C4-2B (cell line): ENCODE measurements around the gene CLSTN2.

Experiments used
- H3K27ac ChIP-seq: fragments of 450-650 bp; 2 replicates; pipeline ENCODE4 v1.5.1; 2017
- ZFX ChIP-seq: fragments of 450-650 bp; IDR thresholded peaks from 2 replicates; pipeline ENCODE4 v1.6.1; 2017
- TF ChIP-seq, protein P1 (sequence below): fragments of 450-650 bp; conservative IDR thresholded peaks from 2 replicates; pipeline ENCODE4 v1.5.1; 2017; ENCODE audit warnings: mild to moderate bottlenecking

CLSTN2 gene

DNA sequence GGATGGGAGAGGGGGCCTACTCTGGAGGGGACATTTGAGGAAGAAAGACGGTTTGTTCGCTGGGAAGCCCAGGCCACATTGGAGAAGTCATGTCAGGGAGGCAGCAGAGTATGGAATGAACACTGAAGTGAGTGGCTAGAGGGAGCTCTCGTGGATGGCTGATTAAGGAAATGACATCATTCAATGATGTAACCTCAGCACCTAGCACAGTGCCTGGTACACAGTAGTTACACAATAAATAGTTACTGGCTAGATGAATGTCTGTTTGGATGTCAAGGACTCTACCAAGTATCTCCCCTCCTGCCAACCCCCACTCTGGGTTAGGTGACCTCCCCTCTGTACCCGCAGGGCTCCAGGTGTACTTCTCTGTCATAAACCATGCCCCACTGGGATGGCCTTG, 121.1 kb downstream of the CLSTN2 start:
- TF ChIP-seq, protein P1, sequence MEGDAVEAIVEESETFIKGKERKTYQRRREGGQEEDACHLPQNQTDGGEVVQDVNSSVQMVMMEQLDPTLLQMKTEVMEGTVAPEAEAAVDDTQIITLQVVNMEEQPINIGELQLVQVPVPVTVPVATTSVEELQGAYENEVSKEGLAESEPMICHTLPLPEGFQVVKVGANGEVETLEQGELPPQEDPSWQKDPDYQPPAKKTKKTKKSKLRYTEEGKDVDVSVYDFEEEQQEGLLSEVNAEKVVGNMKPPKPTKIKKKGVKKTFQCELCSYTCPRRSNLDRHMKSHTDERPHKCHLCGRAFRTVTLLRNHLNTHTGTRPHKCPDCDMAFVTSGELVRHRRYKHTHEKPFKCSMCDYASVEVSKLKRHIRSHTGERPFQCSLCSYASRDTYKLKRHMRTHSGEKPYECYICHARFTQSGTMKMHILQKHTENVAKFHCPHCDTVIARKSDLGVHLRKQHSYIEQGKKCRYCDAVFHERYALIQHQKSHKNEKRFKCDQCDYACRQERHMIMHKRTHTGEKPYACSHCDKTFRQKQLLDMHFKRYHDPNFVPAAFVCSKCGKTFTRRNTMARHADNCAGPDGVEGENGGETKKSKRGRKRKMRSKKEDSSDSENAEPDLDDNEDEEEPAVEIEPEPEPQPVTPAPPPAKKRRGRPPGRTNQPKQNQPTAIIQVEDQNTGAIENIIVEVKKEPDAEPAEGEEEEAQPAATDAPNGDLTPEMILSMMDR = no peak
- TF ChIP-seq ZFX = no peak
- no peak overlapping the region for H3K27ac ChIP-seq

DNA sequence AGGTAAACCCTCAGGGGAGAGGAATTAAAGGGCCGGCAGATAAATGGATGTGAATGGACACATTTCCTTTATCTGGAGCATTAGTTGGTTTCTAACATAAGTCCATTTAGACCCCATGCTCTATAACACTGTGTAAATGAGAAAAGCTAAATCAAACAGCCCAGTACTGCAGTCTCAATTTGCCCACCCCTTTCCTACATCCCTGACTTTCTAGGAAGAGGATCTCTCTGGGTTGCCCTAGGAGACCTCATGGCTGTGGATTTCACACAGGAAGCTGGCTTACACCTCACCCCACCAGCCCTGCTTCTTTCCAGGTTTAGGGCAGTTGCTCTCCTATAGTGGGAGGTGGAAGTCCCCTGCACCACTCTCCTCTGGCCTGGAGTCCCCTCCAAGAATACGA, 126.2 kb downstream of the CLSTN2 start:
- no peak for TF ChIP-seq ZFX
- TF ChIP-seq, protein P1 = no peak
- H3K27ac ChIP-seq = no peak overlapping the region

DNA sequence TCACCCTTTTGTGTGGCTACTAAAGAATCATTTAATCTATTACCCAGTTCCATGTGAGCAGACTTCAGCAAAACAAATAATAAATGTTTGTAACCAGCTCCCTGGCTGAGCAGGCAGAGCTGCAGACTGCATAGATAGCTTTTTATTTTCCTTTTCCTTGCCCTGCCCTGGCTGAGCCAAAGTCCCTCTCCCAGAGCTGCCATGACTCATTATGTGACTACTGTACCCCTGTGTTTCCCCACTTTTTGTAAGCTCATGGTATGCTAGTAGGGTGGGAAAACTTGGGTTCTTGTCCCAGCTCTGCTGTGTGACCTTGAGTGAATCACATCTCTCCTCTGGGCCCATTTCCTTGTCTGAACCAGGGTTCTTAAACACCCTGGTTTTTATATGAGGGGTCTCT, 127.5 kb downstream of the CLSTN2 start:
- H3K27ac ChIP-seq = no peak overlapping the region
- TF ChIP-seq ZFX = no peak
- TF ChIP-seq, protein P1 = no peak

DNA sequence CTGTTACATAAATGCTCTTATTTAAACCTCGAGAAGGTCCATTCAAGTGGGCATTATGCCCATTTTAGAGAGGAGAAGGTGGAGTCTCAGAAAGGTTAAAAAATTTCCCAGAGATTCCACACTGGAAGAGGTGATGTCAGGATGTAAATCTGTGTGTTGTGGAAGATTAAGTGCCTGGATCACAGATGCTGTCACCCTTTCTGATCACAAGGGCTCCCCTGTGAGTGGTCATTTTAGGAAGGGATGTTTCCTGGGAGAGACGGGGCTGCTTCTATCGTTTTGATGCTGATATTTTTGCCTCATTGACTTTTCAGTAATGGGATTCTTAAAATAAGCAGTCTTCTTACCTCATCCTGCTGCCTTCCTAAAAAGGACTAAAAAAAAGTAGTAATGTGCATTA, 132.5 kb downstream of the CLSTN2 start:
- TF ChIP-seq, protein P1 = no peak
- TF ChIP-seq ZFX = no peak
- no peak overlapping the region for H3K27ac ChIP-seq

DNA sequence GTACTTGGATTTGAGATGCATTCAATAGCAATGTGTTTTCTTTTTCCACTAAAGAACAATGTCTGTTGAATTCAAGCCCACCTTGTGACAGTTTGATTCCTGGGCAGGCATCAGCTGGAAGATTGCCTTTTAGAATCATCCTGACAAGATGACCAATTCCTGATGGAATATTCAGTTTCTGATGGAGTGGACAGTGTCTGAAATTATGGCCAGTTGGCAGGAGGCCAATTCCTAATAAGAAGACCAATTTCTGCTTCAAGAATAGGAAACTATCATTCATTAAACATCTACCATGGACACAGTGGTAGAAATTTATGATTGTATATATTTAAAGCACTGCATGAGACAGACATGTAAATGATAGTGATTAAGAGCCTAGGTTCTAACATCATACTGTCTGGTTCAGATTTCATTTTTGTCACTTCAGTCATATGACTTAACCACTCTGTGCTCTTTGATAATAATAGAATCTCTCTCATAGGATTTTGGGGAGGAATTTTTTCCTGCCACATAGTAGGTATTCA, 133.6 kb downstream of the CLSTN2 start:
- no peak overlapping the region for H3K27ac ChIP-seq
- TF ChIP-seq, protein P1 = no peak
- no peak for TF ChIP-seq ZFX

DNA sequence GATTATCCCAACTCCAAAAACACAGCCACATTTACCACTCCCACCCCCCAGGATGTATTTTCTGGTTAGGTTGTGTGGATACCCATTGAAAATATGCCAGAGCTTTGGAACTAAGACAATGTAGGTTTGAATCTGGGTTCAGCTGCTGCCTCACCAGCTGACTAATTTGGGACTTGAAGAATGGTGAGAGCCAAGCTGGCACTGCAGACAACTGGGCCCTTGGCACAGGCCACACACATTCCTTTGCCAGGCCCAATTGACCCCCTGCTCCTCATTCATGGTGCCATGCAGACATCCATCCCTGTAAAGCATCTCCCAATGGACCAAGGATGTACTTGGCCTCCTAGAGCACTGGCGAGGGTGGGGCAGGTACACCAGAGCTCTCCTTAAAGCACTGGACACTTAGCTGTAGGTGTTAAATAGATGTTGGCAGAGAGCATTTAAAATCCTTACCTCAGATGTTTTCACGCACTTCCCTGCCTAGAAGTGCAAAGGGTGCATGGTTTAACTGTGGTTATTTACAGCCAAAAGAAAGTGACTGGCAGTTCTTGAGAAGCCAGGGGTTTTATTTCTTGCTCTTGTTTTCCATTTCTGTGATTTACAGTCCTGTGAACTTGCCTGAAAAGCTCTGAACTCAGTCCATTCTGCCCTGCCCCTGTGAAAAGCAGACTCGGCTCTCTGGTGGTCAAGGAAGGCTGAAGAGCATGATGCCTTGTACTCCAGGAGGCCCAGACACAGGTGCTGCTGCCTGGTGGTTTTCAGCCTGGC, 138.5 kb downstream of the CLSTN2 start:
- H3K27ac ChIP-seq = no peak overlapping the region
- no peak for TF ChIP-seq ZFX
- TF ChIP-seq, protein P1 = no peak

DNA sequence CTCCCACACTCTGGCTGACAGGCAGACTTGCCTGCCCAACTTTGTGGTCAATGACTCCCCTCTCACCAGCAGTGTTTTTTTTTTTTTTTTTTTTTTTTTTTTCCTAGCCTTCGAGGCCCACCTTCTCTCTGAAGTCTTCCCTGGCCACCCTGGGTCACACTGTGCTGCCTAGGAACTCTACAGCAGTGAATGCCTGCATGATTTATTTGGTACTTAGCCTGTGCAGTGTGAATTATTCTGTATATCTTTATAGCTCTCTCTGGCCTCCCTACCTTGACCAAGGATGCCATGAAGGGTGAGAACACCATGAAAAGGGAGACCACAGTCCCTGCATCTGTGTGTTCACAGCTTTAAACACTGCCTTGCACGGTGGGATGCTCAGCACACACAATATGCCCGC, 141.6 kb downstream of the CLSTN2 start:
- no peak overlapping the region for H3K27ac ChIP-seq
- TF ChIP-seq, protein P1 = no peak
- no peak for TF ChIP-seq ZFX
